Measurements from ENCODE around the gene FIBIN. TPM values are rescaled to one million over a fixed set of nuclear protein-coding genes. Genes with fewer than 3 reads are reported as not detected.
"Not testable (repeated sequence)": the region's sequence is repeated elsewhere in the genome, so short reads cannot be mapped to it uniquely, and the experiment has no call there.

The FIBIN gene
- total RNA-seq, 3 donors from 2014 or later (not counting 1 experiment from before 2014, with no cell fraction given) = not detected

DNA sequence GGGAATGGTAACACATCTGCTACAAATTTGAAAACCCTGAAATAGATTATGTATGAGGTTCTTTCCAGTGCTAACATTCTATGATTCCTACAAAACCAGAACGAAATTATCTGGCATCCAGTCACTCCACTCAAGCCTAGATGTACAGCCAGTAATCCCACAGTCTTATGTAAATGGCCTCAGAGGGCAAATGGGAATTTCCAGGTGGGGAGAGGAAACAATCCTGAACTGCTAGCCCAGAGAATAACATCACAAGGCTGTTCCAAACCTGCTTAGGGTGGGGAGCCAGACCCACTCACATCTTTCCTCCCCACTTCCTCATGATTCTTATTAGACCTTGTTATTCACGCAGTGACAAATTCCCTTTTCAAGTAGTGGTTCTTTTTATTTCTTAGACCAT, 3.5 kb downstream of the FIBIN start:
- Mint-ChIP-seq H3K36me3 (peaks cover 7% of the 10 kb centered on the region), H3K9me3 (peaks cover 4 to 5% of the 10 kb centered on the region in 2 donors), H3K4me1 (no peaks in the 10 kb centered on the region), H3K4me3 (no peak overlapping the region), H3K27ac (no peak overlapping the region), H3K27me3 (ENCODE audit: low read depth in 2 of 2) (no peaks in the 10 kb centered on the region)
- TF ChIP-seq, protein P1, sequence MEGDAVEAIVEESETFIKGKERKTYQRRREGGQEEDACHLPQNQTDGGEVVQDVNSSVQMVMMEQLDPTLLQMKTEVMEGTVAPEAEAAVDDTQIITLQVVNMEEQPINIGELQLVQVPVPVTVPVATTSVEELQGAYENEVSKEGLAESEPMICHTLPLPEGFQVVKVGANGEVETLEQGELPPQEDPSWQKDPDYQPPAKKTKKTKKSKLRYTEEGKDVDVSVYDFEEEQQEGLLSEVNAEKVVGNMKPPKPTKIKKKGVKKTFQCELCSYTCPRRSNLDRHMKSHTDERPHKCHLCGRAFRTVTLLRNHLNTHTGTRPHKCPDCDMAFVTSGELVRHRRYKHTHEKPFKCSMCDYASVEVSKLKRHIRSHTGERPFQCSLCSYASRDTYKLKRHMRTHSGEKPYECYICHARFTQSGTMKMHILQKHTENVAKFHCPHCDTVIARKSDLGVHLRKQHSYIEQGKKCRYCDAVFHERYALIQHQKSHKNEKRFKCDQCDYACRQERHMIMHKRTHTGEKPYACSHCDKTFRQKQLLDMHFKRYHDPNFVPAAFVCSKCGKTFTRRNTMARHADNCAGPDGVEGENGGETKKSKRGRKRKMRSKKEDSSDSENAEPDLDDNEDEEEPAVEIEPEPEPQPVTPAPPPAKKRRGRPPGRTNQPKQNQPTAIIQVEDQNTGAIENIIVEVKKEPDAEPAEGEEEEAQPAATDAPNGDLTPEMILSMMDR (IDR thresholded peaks at IDR 0.05) = no peak
- H3K27me3 ChIP-seq (ENCODE audit: control insufficient read depth, insufficient read depth, low read length) = no peaks in the 10 kb centered on the region
- WGBS (ENCODE audit: insufficient coverage) = no CpG with 5 or more reads among the region's 2 CpGs
- no peak overlapping the region for H3K27ac ChIP-seq (ENCODE audit: low read length)
- H3K4me1 ChIP-seq (ENCODE audit: control insufficient read depth, insufficient read depth, low read length) = no peaks in the 10 kb centered on the region
- intact Hi-C loops (cut with micrococcal nuclease) = no loop called here
- no peaks in the 10 kb centered on the region for H3K36me3 ChIP-seq (ENCODE audit: control insufficient read depth, insufficient read depth, low read length)
- no peak for ATAC-seq
- DNase-seq = no peak
- H3K9me3 ChIP-seq (ENCODE audit: control insufficient read depth, insufficient read depth, low read length) = peaks cover 8% of the 10 kb centered on the region
- H3K4me3 ChIP-seq (ENCODE audit: low read length) = no peak overlapping the region

DNA sequence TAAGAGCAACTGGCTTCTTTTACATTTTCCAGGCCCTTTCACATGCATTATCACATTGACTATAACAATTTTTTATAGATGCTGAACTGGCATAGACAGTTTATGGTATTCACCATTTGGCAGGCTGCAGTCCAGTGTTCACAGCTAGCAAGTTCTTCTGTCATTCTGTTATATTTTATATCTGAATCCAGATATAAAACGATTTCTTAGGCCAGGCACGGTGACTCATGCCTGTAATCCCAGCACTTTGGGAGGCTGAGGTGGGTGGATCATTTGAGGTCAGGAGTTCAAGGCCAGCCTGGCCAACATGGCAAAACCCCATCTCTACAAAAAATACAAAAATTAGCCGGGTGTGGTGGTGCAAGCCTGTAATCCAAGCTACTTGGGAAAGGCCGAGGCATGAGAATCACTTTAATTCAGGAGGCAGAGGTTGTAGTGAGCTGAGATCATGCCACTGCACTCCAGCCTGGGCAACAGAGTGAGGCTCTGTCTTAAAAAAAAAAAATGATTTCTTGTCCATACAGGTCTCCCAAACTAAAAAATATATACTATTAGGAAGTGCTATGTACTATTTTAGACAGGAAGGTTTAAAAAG, 7.3 kb downstream of the FIBIN start:
- H3K36me3 Mint-ChIP-seq; H3K27ac Mint-ChIP-seq; H3K9me3 Mint-ChIP-seq; H3K27me3 Mint-ChIP-seq (ENCODE audit: low read depth in 2 of 2); H3K4me1 ChIP-seq (ENCODE audit: control insufficient read depth, insufficient read depth, low read length); DNase-seq; H3K4me3 ChIP-seq (ENCODE audit: low read length); ATAC-seq; intact Hi-C loops (cut with micrococcal nuclease); H3K36me3 ChIP-seq (ENCODE audit: control insufficient read depth, insufficient read depth, low read length); H3K9me3 ChIP-seq (ENCODE audit: control insufficient read depth, insufficient read depth, low read length); H3K27ac ChIP-seq (ENCODE audit: low read length); H3K27me3 ChIP-seq (ENCODE audit: control insufficient read depth, insufficient read depth, low read length); H3K4me1 Mint-ChIP-seq; H3K4me3 Mint-ChIP-seq: not testable (repeated sequence)
- WGBS (ENCODE audit: insufficient coverage) = 70% methylated on average over 2 of the region's 4 CpGs

DNA sequence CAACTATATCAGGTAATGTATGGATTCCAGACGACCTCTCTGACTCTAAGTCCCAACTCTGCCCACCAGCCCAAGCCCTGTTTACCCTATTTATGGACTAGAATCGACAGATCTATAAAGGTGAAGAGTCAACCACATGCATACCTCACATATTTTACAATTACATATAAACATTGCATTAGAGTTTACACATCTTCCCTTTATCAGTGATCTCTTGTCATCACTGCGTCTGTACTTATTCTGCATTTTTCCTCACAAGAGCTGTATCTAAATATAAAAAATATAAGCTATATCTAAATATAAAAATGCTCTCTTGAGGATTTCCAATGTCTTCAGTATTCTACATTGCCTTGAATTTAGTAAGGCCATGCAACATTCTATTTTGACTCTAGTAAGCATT, 8.5 kb downstream of the FIBIN start:
- intact Hi-C loops (cut with micrococcal nuclease) = no loop called here
- DNase-seq (no peak), ATAC-seq (no peak)
- H3K27me3 Mint-ChIP-seq (ENCODE audit: low read depth in 2 of 2) = no peaks in the 10 kb centered on the region
- Histone ChIP-seq H3K9me3 (ENCODE audit: control insufficient read depth, insufficient read depth, low read length) (no peaks in the 10 kb centered on the region), H3K4me3 (ENCODE audit: low read length) (no peak overlapping the region), H3K4me1 (ENCODE audit: control insufficient read depth, insufficient read depth, low read length) (no peaks in the 10 kb centered on the region), H3K27ac (ENCODE audit: low read length) (no peak overlapping the region), H3K27me3 (ENCODE audit: control insufficient read depth, insufficient read depth, low read length) (no peaks in the 10 kb centered on the region), H3K36me3 (ENCODE audit: control insufficient read depth, insufficient read depth, low read length) (no peaks in the 10 kb centered on the region)
- H3K9me3 Mint-ChIP-seq = peaks cover 8% of the 10 kb centered on the region in 2 donors
- no peak overlapping the region for H3K4me3 Mint-ChIP-seq
- WGBS (ENCODE audit: insufficient coverage) = 55% methylated on average over 2 of the region's 3 CpGs
- H3K36me3 Mint-ChIP-seq = no peaks in the 10 kb centered on the region
- H3K27ac Mint-ChIP-seq = no peak overlapping the region
- TF ChIP-seq, protein P1 (IDR thresholded peaks at IDR 0.05) = no peak
- H3K4me1 Mint-ChIP-seq = no peaks in the 10 kb centered on the region

DNA sequence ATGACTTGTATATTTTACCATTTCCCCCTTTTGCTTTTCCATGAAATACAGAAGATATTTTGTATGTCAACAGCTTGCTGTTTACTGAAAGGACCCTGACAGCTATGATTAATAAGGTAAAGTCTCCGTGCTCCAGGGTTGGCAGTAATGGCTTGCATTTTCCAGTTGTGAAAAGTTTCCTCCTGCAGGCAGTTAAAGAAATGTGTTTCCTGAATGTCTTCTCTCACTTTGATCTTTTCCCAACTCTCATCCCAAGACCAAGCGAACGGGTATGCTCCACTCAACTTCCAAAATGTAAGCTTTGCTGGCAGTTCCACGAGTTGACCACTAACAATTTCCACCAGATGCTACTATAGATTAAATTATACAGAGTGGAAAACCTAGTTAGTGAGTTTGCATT, 8.9 kb downstream of the FIBIN start:
- ATAC-seq = no peak
- H3K9me3 ChIP-seq (ENCODE audit: control insufficient read depth, insufficient read depth, low read length) = no peaks in the 10 kb centered on the region
- no peaks in the 10 kb centered on the region for H3K36me3 ChIP-seq (ENCODE audit: control insufficient read depth, insufficient read depth, low read length)
- H3K4me1 ChIP-seq (ENCODE audit: control insufficient read depth, insufficient read depth, low read length) = no peaks in the 10 kb centered on the region
- Mint-ChIP-seq H3K4me3 (no peak overlapping the region), H3K9me3 (peaks cover 8% of the 10 kb centered on the region in 2 donors), H3K27me3 (ENCODE audit: low read depth in 2 of 2) (no peaks in the 10 kb centered on the region), H3K27ac (no peak overlapping the region), H3K4me1 (no peaks in the 10 kb centered on the region), H3K36me3 (no peaks in the 10 kb centered on the region)
- no peak overlapping the region for H3K4me3 ChIP-seq (ENCODE audit: low read length)
- TF ChIP-seq, protein P1 (IDR thresholded peaks at IDR 0.05) = no peak
- 25% methylated on average over 3 of the region's 4 CpGs for WGBS (ENCODE audit: insufficient coverage)
- H3K27me3 ChIP-seq (ENCODE audit: control insufficient read depth, insufficient read depth, low read length) = no peaks in the 10 kb centered on the region
- DNase-seq = no peak
- intact Hi-C loops (cut with micrococcal nuclease) = no loop called here
- no peak overlapping the region for H3K27ac ChIP-seq (ENCODE audit: low read length)

Data from natural killer cell (primary cell).